ENCODE results near the gene ZBTB20. TPM values are rescaled to one million over a fixed set of nuclear protein-coding genes. Genes with fewer than 3 reads are reported as not detected.

ZBTB20 gene
- polyA plus RNA-seq, 3 donors: 1.3 to 3.2 (median 2.0) TPM

- H3K27ac ChIP-seq (ENCODE audit: low read depth in 1 of 2, low read length in 2 of 2): no peak overlapping the region
- no peaks in the 10 kb centered on the region for H4K20me1 ChIP-seq (ENCODE audit: insufficient read depth, low read length)
- intact Hi-C loops (cut with micrococcal nuclease): no loop called here
- no peak overlapping the region for H3K4me3 ChIP-seq (replicated peaks in 1 of 3; ENCODE audit: low read depth in 2 of 3, low read length in 3 of 3)
- peak overlapping the region in 1 of 7 donors; percentile 15 for H3K27ac Mint-ChIP-seq
- H3K27me3 ChIP-seq (ENCODE audit: control insufficient read depth in 2 of 2, insufficient read depth in 2 of 2, low read length in 2 of 2): no peaks in the 10 kb centered on the region
- H3K9ac ChIP-seq (ENCODE audit: insufficient read depth, low read length, poor library complexity, severe bottlenecking): no peak overlapping the region
- H3K4me2 ChIP-seq (replicated peaks; ENCODE audit: extremely low read depth, low read length, poor library complexity, severe bottlenecking): no peak overlapping the region
- no peak for DNase-seq
- TF ChIP-seq CTCF (IDR thresholded peaks at IDR 0.05): no peak
- peaks cover 0 to 2% (median 0%) of the 10 kb centered on the region in 3 donors for H3K27me3 Mint-ChIP-seq (ENCODE audit: low read depth in 3 of 3)
- no peak overlapping the region for H3K4me3 Mint-ChIP-seq
- H3K4me1 ChIP-seq (ENCODE audit: control insufficient read depth in 1 of 2, insufficient read depth in 2 of 2, low read length in 2 of 2): no peaks in the 10 kb centered on the region
- no peaks in the 10 kb centered on the region for H3K36me3 ChIP-seq (replicated peaks in 1 of 2; ENCODE audit: control insufficient read depth in 1 of 2, insufficient read depth in 2 of 2, low read length in 2 of 2)
- H3K79me2 ChIP-seq (ENCODE audit: insufficient read depth, low read length): no peaks in the 10 kb centered on the region
- H2AFZ ChIP-seq (ENCODE audit: insufficient read depth, low read depth, low read length, poor library complexity, severe bottlenecking): no peak overlapping the region
- H3K9me3 Mint-ChIP-seq: peaks cover 0 to 10% (median 5%) of the 10 kb centered on the region in 7 donors
- peaks cover 0 to 5% of the 10 kb centered on the region in 2 donors for H3K9me3 ChIP-seq (replicated peaks in 1 of 2; ENCODE audit: control insufficient read depth in 1 of 2, insufficient read depth in 1 of 2, low read length in 2 of 2)
- WGBS (ENCODE audit: insufficient coverage): no CpG with 5 or more reads among the region's 2 CpGs
- no peaks in the 10 kb centered on the region for H3K4me1 Mint-ChIP-seq
- H3K36me3 Mint-ChIP-seq: no peaks in the 10 kb centered on the region
These were observed 148.0 kb downstream of the ZBTB20 start for GRCh38 chr3:114998971-114999579.

GRCh38 chr3:114994554-114995341, 152.3 kb downstream of the ZBTB20 start:
- Histone ChIP-seq H3K4me3 (replicated peaks in 1 of 3; ENCODE audit: low read depth in 2 of 3, low read length in 3 of 3) (no peak overlapping the region), H3K9ac (ENCODE audit: insufficient read depth, low read length, poor library complexity, severe bottlenecking) (no peak overlapping the region), H3K4me1 (ENCODE audit: control insufficient read depth in 1 of 2, insufficient read depth in 2 of 2, low read length in 2 of 2) (no peaks in the 10 kb centered on the region), H3K27me3 (ENCODE audit: control insufficient read depth in 2 of 2, insufficient read depth in 2 of 2, low read length in 2 of 2) (no peaks in the 10 kb centered on the region), H3K4me2 (replicated peaks; ENCODE audit: extremely low read depth, low read length, poor library complexity, severe bottlenecking) (no peak overlapping the region), H4K20me1 (ENCODE audit: insufficient read depth, low read length) (no peaks in the 10 kb centered on the region), H3K9me3 (replicated peaks in 1 of 2; ENCODE audit: control insufficient read depth in 1 of 2, insufficient read depth in 1 of 2, low read length in 2 of 2) (peaks cover 0 to 5% of the 10 kb centered on the region in 2 donors), H2AFZ (ENCODE audit: insufficient read depth, low read depth, low read length, poor library complexity, severe bottlenecking) (no peak overlapping the region), H3K79me2 (ENCODE audit: insufficient read depth, low read length) (no peaks in the 10 kb centered on the region), H3K27ac (ENCODE audit: low read depth in 1 of 2, low read length in 2 of 2) (no peak overlapping the region), H3K36me3 (replicated peaks in 1 of 2; ENCODE audit: control insufficient read depth in 1 of 2, insufficient read depth in 2 of 2, low read length in 2 of 2) (no peaks in the 10 kb centered on the region)
- no peak overlapping the region for H3K27ac Mint-ChIP-seq
- 90% methylated on average over 2 of the region's 6 CpGs for WGBS (ENCODE audit: insufficient coverage)
- peaks cover 0 to 2% (median 0%) of the 10 kb centered on the region in 3 donors for H3K27me3 Mint-ChIP-seq (ENCODE audit: low read depth in 3 of 3)
- peaks cover 7 to 24% (median 14%) of the 10 kb centered on the region in 7 donors for H3K9me3 Mint-ChIP-seq
- no peak overlapping the region for H3K4me3 Mint-ChIP-seq
- no peak for DNase-seq
- no peaks in the 10 kb centered on the region for H3K4me1 Mint-ChIP-seq
- TF ChIP-seq CTCF (IDR thresholded peaks at IDR 0.05): no peak
- intact Hi-C loops (cut with micrococcal nuclease): no loop called here
- H3K36me3 Mint-ChIP-seq: no peaks in the 10 kb centered on the region

Measured in CD14-positive monocyte (primary cell).